ENCODE measurements around the gene ENOX2. TPM values are rescaled to one million over a fixed set of nuclear protein-coding genes. Genes with fewer than 3 reads are reported as not detected.

ENOX2 gene
- polyA plus RNA-seq, 3 donors, result 6.8 to 22.1 (median 14.7) TPM

- WGBS (ENCODE audit: insufficient coverage), result no CpG with 5 or more reads among the region's 3 CpGs
- Mint-ChIP-seq H3K36me3 (no peaks in the 10 kb centered on the region), H3K9me3 (peaks cover 0 to 2% (median 0%) of the 10 kb centered on the region in 7 donors), H3K27ac (peak overlapping the region in 1 of 7 donors; percentile 8), H3K4me1 (peaks cover 17% of the 10 kb centered on the region), H3K4me3 (no peak overlapping the region), H3K27me3 (ENCODE audit: low read depth in 3 of 3) (peaks cover 0 to 2% (median 0%) of the 10 kb centered on the region in 3 donors)
- H3K27me3 ChIP-seq (ENCODE audit: control insufficient read depth in 2 of 2, insufficient read depth in 2 of 2, low read length in 2 of 2), result no peaks in the 10 kb centered on the region
- peaks cover 0 to 1% of the 10 kb centered on the region in 2 donors for H3K4me1 ChIP-seq (ENCODE audit: control insufficient read depth in 1 of 2, insufficient read depth in 2 of 2, low read length in 2 of 2)
- H3K9me3 ChIP-seq (replicated peaks in 1 of 2; ENCODE audit: control insufficient read depth in 1 of 2, insufficient read depth in 1 of 2, low read length in 2 of 2), result no peaks in the 10 kb centered on the region
- no peaks in the 10 kb centered on the region for H3K36me3 ChIP-seq (replicated peaks in 1 of 2; ENCODE audit: control insufficient read depth in 1 of 2, insufficient read depth in 2 of 2, low read length in 2 of 2)
- no peak for DNase-seq
- H3K4me2 ChIP-seq (replicated peaks; ENCODE audit: extremely low read depth, low read length, poor library complexity, severe bottlenecking), result no peak overlapping the region
- H4K20me1 ChIP-seq (ENCODE audit: insufficient read depth, low read length), result no peaks in the 10 kb centered on the region
- no peak overlapping the region for H3K9ac ChIP-seq (ENCODE audit: insufficient read depth, low read length, poor library complexity, severe bottlenecking)
- no peak overlapping the region for H3K27ac ChIP-seq (ENCODE audit: low read depth in 1 of 2, low read length in 2 of 2)
- intact Hi-C loops (cut with micrococcal nuclease), result no loop called here
- no peaks in the 10 kb centered on the region for H3K79me2 ChIP-seq (ENCODE audit: insufficient read depth, low read length)
- H2AFZ ChIP-seq (ENCODE audit: insufficient read depth, low read depth, low read length, poor library complexity, severe bottlenecking), result no peak overlapping the region
- TF ChIP-seq, protein P1, sequence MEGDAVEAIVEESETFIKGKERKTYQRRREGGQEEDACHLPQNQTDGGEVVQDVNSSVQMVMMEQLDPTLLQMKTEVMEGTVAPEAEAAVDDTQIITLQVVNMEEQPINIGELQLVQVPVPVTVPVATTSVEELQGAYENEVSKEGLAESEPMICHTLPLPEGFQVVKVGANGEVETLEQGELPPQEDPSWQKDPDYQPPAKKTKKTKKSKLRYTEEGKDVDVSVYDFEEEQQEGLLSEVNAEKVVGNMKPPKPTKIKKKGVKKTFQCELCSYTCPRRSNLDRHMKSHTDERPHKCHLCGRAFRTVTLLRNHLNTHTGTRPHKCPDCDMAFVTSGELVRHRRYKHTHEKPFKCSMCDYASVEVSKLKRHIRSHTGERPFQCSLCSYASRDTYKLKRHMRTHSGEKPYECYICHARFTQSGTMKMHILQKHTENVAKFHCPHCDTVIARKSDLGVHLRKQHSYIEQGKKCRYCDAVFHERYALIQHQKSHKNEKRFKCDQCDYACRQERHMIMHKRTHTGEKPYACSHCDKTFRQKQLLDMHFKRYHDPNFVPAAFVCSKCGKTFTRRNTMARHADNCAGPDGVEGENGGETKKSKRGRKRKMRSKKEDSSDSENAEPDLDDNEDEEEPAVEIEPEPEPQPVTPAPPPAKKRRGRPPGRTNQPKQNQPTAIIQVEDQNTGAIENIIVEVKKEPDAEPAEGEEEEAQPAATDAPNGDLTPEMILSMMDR (IDR thresholded peaks at IDR 0.05), result no peak
- H3K4me3 ChIP-seq (replicated peaks in 1 of 3; ENCODE audit: low read depth in 2 of 3, low read length in 3 of 3), result no peak overlapping the region
Observed at GRCh38 chrX:130841776-130842175, 61.2 kb downstream of the ENOX2 start.

- no peak overlapping the region for H3K9ac ChIP-seq (ENCODE audit: insufficient read depth, low read length, poor library complexity, severe bottlenecking)
- H3K4me2 ChIP-seq (replicated peaks; ENCODE audit: extremely low read depth, low read length, poor library complexity, severe bottlenecking), result no peak overlapping the region
- H3K27me3 ChIP-seq (ENCODE audit: control insufficient read depth in 2 of 2, insufficient read depth in 2 of 2, low read length in 2 of 2), result no peaks in the 10 kb centered on the region
- H3K36me3 Mint-ChIP-seq, result no peaks in the 10 kb centered on the region
- H3K4me1 ChIP-seq (ENCODE audit: control insufficient read depth in 1 of 2, insufficient read depth in 2 of 2, low read length in 2 of 2), result no peaks in the 10 kb centered on the region
- no CpG with 5 or more reads among the region's 2 CpGs for WGBS (ENCODE audit: insufficient coverage)
- H3K27ac Mint-ChIP-seq, result no peak overlapping the region
- peaks cover 16% of the 10 kb centered on the region for H3K4me1 Mint-ChIP-seq
- H3K4me3 ChIP-seq (replicated peaks in 1 of 3; ENCODE audit: low read depth in 2 of 3, low read length in 3 of 3), result no peak overlapping the region
- H3K27ac ChIP-seq (ENCODE audit: low read depth in 1 of 2, low read length in 2 of 2), result no peak overlapping the region
- H2AFZ ChIP-seq (ENCODE audit: insufficient read depth, low read depth, low read length, poor library complexity, severe bottlenecking), result no peak overlapping the region
- no peaks in the 10 kb centered on the region for H4K20me1 ChIP-seq (ENCODE audit: insufficient read depth, low read length)
- no peaks in the 10 kb centered on the region for H3K36me3 ChIP-seq (replicated peaks in 1 of 2; ENCODE audit: control insufficient read depth in 1 of 2, insufficient read depth in 2 of 2, low read length in 2 of 2)
- H3K27me3 Mint-ChIP-seq (ENCODE audit: low read depth in 3 of 3), result peaks cover 0 to 2% (median 0%) of the 10 kb centered on the region in 3 donors
- H3K4me3 Mint-ChIP-seq, result no peak overlapping the region
- no peak for DNase-seq
- H3K9me3 Mint-ChIP-seq, result peaks cover 0 to 2% (median 0%) of the 10 kb centered on the region in 7 donors
- no peaks in the 10 kb centered on the region for H3K79me2 ChIP-seq (ENCODE audit: insufficient read depth, low read length)
- intact Hi-C loops (cut with micrococcal nuclease), result no loop called here
- TF ChIP-seq, protein P1 (IDR thresholded peaks at IDR 0.05), result no peak
- H3K9me3 ChIP-seq (replicated peaks in 1 of 2; ENCODE audit: control insufficient read depth in 1 of 2, insufficient read depth in 1 of 2, low read length in 2 of 2), result no peaks in the 10 kb centered on the region
Observed at GRCh38 chrX:130840345-130840744, 62.7 kb downstream of the ENOX2 start.

Data from CD14-positive monocyte (primary cell).